Endometrium (tissue), 2 donors: ENCODE results near the gene LSMEM2.
"Not testable (repeated sequence)": the region's sequence is repeated elsewhere in the genome, so short reads cannot be mapped to it uniquely, and the experiment has no call there.

Experiments
- FAIRE-seq: peaks from 2 replicates; lab custom pipeline; 2012; peaks lifted over from hg19 to GRCh38; lab: Jason Lieb, UNC
- donor health status: control.
- donor health status: control.

Gene LSMEM2

DNA sequence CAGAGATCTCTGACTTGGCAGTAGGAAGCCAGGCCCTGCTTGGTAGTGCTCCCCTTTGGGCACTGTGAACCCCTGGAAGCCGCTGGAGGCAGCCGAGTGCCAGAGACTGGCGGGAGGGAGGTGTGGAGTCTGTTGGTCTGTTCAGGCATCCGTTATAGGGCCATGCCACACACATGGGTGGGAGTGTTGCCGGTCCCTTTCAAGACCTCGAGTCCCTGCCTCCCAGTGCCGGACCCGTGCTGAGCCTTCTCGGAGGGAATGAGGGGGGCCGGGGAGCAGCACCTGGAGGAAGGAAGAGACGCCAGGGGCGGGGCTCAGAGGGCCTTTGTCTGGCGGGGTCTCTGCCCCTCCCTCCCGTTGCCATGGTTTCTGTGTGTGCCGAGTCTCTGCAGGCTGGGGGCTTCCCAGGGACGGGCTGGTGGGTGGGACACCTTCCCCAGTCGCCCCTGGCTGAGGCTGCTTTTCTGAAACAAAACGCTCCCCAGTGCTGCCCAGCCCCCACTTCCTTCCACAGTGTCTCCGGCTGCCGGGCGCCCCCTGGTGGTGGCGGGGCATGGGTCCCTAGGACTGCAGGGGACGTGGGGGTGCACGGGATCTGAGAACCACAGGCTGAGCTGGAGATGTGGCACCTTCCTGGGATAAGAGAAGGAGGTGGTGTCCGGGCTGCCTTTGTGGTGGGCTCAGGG is 32.9 kb upstream of the LSMEM2 start:
- no peak for FAIRE-seq

DNA sequence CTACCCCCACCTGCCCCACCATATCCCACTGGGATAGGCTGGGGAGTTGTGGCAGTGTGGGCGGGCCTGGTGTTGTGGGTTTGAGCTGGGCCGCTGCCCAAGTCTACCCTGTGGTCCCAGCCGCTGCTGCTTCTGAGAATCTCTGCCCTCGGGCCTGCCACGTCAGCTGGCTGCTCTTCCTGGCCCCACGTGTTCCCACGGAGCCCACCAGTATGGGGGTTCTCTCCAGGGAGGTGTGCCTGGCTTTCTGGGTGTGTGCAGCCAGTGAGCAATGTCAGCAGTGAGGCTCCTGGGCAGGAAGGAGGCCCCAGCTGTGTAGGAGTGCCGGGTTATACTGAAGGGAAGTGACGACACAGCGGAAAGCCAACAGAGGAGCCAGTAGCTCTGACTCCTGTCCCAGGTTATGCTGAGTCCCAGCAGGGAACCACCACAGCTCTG is 32.4 kb upstream of the LSMEM2 start:
- FAIRE-seq, result no peak

DNA sequence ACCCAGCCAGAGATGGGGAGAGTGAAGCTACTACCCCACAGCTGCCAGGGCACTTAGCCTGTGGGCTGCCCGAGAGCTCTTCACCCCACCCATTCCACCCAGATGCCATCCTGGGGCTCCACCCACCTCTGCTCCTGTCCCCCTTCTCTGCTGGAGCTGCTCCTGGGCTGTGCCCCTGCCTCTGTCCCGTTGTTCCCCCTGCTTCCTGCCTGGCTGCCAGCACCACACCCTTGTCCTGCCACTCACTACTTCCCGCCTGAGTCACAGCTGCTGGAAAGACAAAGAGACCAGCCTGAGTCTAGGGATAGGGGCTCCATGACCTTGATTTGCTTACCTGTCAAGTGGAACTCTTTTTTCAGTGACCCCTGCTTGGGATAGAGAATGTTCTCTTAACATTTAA is 30.5 kb upstream of the LSMEM2 start:
- no peak for FAIRE-seq

GRCh38 chr3:50249457-50249856 is 29.4 kb upstream of the LSMEM2 start:
- no peak for FAIRE-seq

GRCh38 chr3:50250514-50250913 is 28.4 kb upstream of the LSMEM2 start:
- FAIRE-seq, result no peak

DNA sequence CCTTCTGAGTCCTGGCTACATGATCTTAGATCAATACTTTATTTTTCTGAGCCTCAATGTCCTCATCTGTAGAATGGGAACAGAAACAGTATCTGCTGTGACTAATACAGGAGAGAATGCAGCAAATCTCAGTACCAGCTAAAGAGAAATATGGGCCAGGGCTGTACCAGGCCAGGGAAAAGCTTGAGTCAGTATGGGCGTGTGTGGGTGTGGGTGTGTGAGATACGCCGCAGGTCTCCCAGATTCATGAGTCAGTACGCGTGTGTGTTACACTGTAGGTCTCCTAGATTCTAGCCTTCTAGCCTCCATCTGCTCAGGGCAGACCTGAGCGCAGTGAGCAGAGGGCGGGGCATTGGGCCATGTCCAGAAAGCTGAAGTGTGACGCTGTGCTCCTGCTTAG is 27.7 kb upstream of the LSMEM2 start:
- FAIRE-seq, result no peak

DNA sequence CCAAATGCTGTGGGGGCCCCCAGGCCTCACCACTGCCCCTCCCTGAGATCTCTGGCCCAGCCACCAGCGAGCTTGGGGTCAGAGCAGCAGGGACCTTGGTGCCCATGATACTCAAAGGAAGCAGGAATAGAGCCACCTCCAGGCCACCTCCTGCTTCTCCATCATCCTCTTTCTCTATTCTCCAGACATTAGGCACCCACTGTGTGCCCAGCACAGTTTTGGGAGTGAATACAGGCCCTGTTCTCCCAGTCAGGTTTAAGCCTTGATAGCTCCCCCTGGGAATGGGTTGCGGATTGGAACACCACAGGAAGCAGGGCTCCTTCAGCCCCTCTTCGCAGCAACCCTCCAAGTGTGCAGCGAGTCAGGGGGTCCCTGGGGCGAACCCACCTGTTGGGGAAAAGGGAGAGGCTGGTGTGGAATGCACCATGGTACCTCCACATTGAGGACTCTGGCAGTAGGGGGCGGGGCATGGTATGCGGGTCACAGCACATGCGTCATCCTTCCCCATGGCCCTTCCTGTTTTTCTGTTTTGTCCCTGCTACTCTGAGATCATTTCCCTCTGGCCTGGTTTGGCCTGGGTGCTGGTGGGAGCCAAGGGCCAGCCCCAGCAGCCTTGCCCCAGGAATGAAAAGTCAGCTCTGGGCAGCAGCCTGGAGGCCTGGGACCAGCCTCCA is 24.2 kb upstream of the LSMEM2 start:
- no peak for FAIRE-seq

- no peak for FAIRE-seq
These were observed 23.7 kb upstream of the LSMEM2 start for GRCh38 chr3:50255251-50255615.

DNA sequence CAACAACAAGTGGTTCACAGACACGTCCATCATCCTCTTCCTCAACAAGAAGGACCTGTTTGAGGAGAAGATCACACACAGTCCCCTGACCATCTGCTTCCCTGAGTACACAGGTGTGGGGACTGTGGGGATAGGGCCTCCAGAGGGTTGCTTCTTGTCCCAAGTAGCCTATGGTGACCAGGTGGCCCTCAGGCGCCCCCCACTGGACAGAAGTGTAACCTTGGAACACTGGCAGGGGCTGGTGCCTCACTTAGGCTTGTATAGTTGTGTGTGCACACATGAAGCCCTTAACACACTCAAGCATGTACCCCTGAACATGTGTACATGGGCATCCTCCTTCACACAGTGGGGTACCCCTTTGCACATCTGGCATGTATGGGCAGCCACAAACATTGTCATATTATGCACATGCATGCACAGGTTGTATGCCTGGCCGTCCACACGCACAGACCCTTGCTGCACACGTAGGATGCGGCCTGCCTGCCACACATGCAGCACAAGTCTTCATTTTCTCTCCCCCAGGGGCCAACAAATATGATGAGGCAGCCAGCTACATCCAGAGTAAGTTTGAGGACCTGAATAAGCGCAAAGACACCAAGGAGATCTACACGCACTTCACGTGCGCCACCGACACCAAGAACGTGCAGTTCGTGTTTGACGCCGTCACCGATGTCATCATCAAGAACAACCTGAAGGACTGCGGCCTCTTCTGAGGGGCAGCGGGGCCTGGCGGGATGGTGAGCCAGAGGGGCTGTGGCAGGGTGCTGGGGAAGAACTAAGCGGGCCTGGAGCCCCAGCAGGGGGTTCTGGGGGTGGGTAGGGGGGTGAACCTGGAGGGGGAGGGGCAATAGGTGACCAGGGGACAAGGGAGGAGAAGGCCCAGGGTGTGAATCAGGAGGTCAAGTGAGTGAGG is 21.7 kb upstream of the LSMEM2 start:
- FAIRE-seq, result no peak

DNA sequence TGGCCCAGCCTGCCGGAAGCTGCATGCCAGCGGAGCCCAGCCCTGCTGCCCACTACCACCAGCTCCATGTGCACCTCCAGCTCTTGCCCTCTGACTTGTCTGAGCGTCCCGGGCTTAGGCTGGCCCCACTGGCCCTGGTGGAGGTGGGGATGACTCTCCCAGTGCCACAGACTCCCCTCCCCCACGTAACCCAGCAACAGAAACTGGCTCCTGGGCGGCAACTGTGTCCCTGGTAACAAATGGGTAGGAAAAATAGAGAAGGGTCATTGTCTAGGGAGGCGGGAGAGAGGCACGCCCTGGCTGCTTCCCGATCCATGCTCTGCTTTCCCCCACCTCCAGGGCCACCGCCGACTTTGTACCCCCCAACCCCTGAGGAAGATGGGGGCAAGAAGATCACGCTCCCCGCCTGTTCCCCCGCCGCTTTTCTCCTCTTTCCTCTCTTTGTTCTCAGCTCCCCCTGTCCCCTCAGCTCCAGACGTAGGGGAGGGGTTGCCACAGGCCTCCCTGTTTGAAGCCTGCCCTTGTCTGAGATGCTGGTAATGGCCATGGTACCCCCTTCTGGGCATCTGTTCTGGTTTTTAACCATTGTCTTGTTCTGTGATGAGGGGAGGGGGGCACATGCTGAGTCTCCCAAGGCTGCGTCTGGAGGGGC is 20.7 kb upstream of the LSMEM2 start:
- no peak for FAIRE-seq

DNA sequence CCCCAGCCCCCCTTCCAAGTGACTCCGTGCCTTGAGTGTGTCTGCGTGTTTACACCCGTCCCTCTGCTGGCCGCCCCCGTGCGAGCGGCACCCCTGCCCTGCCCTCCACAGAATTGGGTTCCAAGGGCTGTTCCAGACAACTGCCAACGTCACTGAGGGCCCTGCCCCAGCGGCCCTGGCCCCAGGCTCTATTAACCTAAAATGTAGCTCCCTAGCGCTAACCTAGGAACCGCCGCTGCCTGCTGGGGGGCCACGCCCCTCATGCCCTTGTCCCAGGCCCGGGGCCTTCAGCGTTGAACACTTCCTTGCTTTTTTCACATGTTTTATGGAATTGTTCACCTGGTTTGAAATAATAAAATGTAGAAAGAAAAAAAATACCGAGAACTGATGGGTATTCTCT is 19.9 kb upstream of the LSMEM2 start:
- FAIRE-seq, result no peak

DNA sequence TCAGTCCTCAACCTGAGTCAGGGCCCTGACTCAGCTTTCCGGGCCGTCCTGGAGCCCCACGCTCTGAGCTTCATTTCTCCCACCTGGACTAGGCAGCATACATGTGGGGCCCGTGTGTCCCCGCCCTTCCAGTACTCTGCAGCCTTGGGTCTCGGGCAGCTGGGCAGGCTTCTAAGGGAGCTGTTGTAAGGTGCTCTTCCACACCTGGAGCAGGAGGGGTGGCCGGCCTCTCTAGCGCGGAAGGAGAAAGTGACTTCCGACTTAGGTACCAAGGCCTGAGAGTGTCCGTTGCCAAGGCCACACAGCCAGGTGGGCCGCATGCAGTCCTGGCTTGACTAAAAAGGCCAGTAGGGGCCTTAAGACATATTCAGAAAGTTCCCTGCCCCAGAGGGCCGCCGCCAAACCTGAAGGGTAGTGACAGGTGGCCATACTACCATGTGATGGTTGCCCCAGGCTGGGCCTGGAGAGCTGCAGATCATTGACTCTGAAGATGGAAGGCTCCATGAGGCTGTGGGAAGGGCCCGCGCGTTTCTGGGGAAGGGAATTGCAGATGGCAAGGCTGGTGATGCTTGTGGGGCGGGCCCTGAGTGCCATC is 19.4 kb upstream of the LSMEM2 start:
- no peak for FAIRE-seq

- no peak for FAIRE-seq
These were observed 18.6 kb upstream of the LSMEM2 start for GRCh38 chr3:50260027-50260941.

GRCh38 chr3:50260942-50261441 is 17.9 kb upstream of the LSMEM2 start:
- no peak for FAIRE-seq

GRCh38 chr3:50261505-50261904 is 17.4 kb upstream of the LSMEM2 start:
- no peak for FAIRE-seq

GRCh38 chr3:50262200-50262599 is 16.7 kb upstream of the LSMEM2 start:
- not testable (repeated sequence) for FAIRE-seq

- no peak for FAIRE-seq
These were observed 16.1 kb upstream of the LSMEM2 start for GRCh38 chr3:50262778-50263177.

DNA sequence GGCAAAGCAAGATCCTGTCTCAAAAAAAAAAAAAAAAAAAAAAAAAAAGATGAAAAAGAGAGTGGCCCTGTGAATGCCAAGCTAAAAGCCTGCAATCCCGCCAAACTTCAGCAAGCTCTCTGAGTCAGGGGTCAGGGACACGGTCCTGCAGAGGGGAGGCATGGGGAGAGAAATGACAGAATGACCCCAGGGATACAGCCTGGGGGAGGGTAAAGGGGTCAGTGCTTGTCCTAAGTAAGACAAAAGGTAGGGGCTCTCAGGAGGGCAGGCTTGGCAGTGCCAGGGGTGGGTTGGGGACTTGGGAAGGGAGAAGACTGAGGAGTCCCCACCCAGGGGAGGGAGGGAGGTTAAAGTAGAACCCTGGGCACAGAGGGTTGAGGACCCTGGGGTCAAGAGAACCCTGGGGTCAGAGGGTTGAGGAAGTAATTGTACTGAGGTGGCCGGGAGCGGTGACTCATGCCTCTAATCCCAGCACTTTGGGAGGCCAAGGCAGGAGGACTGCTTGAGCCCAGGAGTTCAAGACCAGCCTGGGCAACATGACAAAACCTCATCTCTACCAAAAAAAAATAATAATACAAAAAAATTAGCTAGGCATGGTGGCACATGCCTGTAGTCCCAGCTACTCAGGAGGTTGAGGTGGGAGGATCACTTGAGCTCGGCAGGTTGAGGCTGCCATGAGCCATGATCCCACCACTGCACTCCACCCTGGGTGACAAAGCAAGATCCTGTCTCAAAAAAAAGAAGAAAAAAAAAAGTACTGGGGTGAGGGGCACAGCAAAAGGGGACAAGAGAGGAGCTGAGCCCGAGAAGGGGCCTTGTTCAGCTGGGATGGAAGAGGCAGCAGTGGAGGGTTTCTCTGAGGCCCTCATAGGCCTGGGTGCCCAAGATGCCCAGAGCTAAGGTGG is 15.2 kb upstream of the LSMEM2 start:
- no peak for FAIRE-seq

GRCh38 chr3:50264383-50264963 is 14.4 kb upstream of the LSMEM2 start:
- no peak for FAIRE-seq
